GM18951 (cell line): ENCODE results near the gene ATXN7L2.

Experiments used
- POLR2A ChIP-seq: IDR thresholded peaks from 4 replicates; pipeline ENCODE4 v1.6.1; 2011; ENCODE audit warnings: mild to moderate bottlenecking; ENCODE audit not compliant: insufficient read length, insufficient read depth; ENCODE audit errors: extremely low read depth
- in situ Hi-C: fragments of 300-500 bp; cut with MboI; formaldehyde crosslinking; loops from one replicate; pipeline ENCODE4 v1.12.0; 2022; ENCODE audit warnings: low sequenced_read_pairs, mixed read lengths, inconsistent platforms; ENCODE audit not compliant: unreplicated experiment

ATXN7L2 gene

DNA sequence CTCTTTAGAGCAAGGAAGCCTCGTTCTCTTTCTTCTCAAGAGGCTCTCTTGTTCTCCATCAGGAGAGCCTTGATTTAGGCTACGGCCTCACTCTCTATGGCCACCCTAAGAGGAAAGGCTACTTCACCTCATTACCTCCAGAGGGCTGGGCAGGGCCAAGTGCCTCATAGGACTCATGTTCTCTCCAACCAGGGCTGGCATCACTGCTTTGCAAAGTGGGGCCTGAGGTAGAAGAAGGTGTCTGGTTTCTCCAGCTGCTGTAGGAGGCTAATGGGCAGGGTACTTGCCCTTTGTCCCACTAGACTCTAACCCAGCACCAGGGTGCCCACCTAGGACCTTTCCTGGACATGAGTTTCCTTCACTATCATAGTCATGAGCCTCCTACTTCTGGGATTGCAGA, 2.1 kb upstream of the ATXN7L2 start:
- no peak for TF ChIP-seq POLR2A
- in situ Hi-C loops = no loop called here

DNA sequence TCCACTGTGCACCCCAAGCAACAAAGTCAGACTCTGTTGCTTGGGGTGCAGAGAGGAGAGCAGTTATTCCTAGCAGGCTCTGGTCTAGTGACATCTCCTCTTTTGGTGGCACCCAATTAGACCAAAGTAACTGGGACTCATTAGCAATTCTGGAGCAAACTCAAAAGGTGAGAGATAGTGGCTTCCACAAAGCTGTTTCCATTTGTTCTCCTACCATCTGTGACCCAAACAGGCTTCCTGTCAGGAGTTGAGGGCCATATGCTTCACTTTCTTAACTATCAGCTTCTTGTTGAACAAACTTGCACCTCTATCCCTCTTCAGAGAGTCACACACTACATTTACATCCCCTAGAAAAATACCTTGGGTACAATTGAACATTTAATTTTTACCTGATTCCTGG, 1.5 kb upstream of the ATXN7L2 start:
- in situ Hi-C loops = no loop called here

GRCh38 chr1:109482791-109483671, 674 bp upstream of the ATXN7L2 start:
- no peak for TF ChIP-seq POLR2A
- in situ Hi-C loops = no loop called here

More for the DNA sequence above, 1.5 kb upstream of the ATXN7L2 start:
- TF ChIP-seq POLR2A = no peak

DNA sequence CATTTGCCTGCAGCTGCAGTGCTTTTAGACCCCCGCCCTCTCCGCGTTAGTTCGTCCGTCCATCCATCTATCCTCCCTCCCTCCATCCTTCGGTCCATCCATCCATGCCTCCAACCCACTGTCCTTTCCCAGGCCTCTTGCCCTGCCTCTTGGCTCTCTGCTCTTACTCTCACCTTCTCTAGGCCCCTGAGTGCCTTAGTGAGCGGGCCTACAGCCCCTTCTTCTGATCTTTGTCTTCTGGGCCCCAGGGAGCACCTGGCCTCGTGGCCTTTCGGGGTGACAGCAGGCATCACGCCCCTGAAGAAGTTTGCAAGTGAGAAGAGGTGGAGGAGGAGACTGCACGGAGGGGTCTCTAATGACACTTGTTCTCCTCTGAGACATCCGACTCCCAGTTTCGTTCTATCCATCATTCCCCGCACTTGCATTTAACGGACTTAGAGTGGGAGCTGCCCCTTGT, 842 bp downstream of the ATXN7L2 start:
- TF ChIP-seq POLR2A = no peak
- in situ Hi-C loops = no loop called here

- in situ Hi-C loops = no loop called here
- no peak for TF ChIP-seq POLR2A
Measured at GRCh38 chr1:109485001-109485400, 1.3 kb downstream of the ATXN7L2 start.

DNA sequence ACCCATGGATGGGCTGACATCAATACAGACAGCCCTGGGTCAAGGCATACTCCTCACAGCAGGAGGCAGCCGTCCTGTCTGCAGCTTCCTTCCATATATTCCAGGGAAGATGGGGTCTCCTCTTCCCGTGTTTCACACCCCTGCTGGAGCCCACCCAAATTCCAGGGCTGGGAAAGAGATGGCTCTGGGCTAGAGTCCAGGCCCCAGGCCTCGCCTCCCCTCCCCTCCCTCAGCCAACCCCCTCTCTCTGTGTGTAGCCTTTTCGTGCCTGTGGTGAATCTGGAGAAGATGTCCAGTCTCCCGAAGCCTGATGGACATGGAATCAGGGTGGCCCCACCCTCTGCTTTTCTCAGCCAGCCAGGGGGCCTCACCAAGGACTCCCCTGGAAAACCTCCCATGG, 3.6 kb downstream of the ATXN7L2 start:
- in situ Hi-C loops = no loop called here
- TF ChIP-seq POLR2A = no peak

DNA sequence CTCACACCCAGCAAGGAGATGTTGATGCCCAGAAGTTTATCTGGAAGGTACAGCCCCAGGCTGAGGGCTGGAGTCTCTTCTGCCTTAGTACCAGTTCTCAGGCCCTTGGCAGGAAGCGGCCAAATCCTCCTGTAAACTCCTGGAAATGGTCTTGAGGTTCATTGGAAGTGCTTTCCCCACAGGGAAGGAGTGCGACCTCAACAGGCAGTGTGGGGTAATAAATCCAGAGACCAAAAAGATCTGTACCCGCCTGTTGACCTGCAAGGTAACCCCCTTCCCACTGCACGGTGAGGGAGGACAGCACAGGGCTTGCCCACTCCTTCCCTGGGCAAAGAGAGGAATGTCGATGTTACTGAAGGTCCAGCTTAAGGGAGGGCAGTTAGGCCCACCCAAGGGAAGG, 4.5 kb downstream of the ATXN7L2 start:
- no peak for TF ChIP-seq POLR2A
- in situ Hi-C loops = no loop called here

DNA sequence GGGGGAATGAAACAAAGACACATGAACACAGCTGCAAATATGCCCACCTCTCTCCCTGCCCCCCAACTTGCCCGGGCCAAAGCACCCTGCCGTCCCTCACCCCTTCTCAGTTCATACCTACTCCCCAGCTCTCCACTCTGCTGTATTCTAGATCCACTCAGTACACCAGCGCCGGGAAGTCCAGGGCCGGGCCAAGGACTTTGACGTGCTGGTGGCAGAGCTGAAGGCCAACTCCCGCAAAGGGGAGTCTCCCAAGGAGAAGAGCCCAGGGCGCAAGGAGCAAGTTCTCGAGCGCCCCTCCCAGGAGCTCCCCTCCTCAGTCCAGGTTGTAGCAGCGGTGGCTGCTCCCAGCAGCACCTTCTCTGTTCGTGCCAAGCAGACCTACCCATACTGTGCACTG, 5.0 kb downstream of the ATXN7L2 start:
- TF ChIP-seq POLR2A = no peak
- in situ Hi-C loops = no loop called here

DNA sequence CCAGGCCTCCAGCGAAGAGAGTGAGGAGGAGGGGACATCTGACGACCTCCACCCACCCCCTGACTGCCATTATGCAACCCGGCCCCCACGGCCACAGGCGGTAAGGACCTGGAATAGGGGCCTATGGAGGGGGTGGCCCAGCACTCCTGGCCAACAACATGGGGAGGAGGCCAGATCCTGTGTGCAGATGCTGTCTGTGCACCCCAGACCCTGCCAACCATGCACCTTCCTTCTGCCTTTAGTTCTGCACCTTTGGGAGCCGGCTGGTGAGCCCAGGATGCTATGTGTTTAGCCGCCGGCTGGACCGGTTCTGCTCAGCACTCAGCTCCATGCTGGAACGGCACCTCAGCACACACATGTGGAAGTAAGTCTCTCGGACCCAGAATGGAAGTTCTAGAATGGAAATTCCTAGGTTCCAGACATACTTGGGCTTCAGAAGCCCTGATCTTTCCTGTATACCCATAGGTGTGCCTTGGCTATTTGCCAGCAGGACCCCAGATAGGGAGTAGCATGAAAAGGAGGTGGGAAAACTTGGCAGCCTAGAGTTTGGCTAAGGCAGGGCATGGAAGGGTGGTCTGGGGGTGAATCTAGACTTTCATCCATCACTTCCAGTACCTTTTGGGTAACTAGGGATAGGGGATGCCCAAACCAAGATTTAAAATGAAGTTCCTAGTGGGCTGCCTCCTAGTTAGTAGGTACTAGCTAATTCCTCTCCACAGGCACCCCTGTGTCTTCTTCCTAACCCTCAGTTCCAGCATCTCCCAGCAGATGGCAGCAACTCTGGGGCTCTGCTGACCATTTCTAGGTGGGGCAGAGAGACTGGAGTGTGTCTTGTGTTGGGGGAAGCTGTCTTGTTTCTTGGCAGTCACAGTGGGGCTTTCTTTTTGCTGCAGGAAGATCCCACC, 6.6 kb downstream of the ATXN7L2 start:
- no peak for TF ChIP-seq POLR2A

DNA sequence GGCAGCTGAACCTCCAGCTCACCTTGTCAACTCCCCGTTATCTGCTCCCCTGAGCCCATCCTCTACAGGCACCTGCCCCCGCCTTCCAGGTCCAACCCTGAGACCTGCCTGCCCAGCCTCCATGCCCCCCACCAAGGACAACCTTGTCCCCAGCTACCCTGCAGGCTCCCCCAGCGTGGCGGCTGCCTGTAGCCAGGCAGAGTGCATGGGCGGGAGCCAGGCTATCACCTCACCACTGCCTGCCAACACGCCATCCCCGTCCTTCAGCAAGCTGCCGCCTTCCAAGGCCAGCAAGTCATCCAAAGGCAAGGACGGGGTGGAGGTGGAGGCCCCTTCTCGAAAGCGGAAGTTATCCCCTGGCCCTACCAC, 7.2 kb downstream of the ATXN7L2 start:
- in situ Hi-C loops = no loop called here
- TF ChIP-seq POLR2A = no peak

More for the DNA sequence above, 6.6 kb downstream of the ATXN7L2 start:
- in situ Hi-C loops = no loop called here

DNA sequence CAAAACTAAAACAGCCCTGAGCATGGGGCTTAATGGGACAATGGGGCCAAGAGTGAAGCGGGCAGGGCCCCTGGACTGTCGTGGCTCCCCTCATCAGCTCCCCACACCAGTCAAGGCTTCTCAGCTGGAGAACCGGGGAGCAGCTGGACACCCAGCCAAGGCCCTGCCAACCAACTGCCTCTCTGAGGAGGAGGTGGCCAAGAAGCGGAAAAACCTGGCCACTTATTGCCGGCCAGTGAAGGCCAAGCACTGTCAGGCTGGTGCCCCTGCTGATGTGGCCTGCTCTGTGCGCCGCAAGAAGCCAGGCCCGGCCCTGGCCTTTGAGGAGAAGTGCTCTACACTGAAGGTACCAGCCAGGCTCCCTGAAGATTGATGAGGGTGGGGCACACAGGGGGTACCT, 7.7 kb downstream of the ATXN7L2 start:
- TF ChIP-seq POLR2A = no peak
- in situ Hi-C loops = no loop called here

DNA sequence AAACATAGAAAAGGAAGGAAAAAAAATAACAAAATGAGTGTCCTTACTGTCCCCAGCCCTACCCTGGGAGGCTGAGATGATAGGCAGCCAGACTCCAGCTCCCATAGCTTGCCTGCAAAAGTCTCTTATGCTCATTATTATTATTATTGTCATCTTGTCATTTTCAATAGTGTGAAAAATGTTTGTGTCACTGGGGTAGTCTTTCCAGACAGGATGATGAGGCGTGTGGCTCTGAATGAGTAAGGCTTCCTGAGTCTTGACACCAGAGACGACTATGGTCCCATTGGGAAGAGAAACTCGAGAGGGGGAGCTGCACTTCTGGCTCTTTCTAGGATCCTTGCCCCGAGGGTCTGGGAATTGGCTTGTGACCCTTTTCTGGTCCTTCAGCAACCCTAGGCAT, 9.1 kb downstream of the ATXN7L2 start:
- in situ Hi-C loops = no loop called here
- no peak for TF ChIP-seq POLR2A

- in situ Hi-C loops = no loop called here
- TF ChIP-seq POLR2A = no peak
Measured at GRCh38 chr1:109493227-109493626, 9.5 kb downstream of the ATXN7L2 start.
